NCI-H1694 treated with DMSO at 0.1 percent for 48 hours (cell line): ENCODE data around the gene SEC22A.
A peak's percentile ranks its signal among the peaks of the same experiment; 100 is the strongest.
"Not testable (repeated sequence)": the region's sequence is repeated elsewhere in the genome, so short reads cannot be mapped to it uniquely, and the experiment has no call there.

Experiments
- DNase-seq: peaks from one replicate; lab custom pipeline; 2025; lab: John Stamatoyannopoulos, UW

Gene SEC22A

GRCh38 chr3:123180791-123181190 is 21.0 kb upstream of the SEC22A start:
- DNase-seq = no peak

GRCh38 chr3:123186695-123187094 is 15.0 kb upstream of the SEC22A start:
- DNase-seq = no peak

GRCh38 chr3:123188058-123188457 is 13.7 kb upstream of the SEC22A start:
- no peak for DNase-seq

GRCh38 chr3:123193448-123194101 is 8.2 kb upstream of the SEC22A start:
- DNase-seq = no peak

DNA sequence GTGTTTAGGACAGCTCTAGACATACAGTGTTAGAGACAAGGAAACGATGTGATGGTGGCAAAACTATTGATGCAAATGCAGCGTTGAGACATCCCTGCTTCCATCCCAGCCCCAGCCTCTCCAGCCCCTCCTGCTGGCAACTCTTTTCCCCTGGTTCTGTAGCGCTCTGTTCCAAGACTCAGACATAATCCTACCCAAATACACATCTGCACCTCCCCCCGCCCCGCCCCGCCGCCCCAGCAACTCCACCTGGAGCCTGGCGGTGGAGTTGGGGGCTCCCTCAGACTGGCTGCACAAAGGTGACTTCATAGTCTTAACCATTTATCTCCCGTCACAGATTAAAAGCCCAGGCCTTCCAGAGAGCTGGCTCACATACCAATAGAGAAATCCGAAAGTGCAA is 7.2 kb upstream of the SEC22A start:
- no peak for DNase-seq

- DNase-seq = no peak
Measured at GRCh38 chr3:123198372-123198771, 3.4 kb upstream of the SEC22A start.

GRCh38 chr3:123201223-123201556 is 553 bp upstream of the SEC22A start:
- no peak for DNase-seq

GRCh38 chr3:123202451-123202850 is 708 bp downstream of the SEC22A start:
- DNase-seq = no peak

GRCh38 chr3:123218990-123219389 is 17.2 kb downstream of the SEC22A start:
- DNase-seq = no peak

GRCh38 chr3:123221369-123221768 is 19.6 kb downstream of the SEC22A start:
- DNase-seq = not testable (repeated sequence)

DNA sequence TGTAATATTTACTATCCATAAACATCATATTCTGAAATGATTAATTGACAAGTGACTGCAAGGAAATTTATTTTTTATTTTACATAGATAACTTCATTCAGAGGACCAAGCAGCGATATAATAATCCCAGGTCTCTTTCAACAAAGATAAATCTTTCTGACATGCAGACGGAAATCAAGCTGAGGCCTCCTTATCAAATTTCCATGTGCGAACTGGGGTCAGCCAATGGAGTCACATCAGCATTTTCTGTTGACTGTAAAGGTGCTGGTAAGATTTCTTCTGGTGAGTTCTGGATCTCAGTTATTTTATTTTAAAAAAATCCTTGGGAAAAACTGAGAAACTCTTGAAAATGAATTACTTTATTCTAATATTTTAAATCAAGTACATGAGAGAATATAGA is 23.3 kb downstream of the SEC22A start:
- no peak for DNase-seq

DNA sequence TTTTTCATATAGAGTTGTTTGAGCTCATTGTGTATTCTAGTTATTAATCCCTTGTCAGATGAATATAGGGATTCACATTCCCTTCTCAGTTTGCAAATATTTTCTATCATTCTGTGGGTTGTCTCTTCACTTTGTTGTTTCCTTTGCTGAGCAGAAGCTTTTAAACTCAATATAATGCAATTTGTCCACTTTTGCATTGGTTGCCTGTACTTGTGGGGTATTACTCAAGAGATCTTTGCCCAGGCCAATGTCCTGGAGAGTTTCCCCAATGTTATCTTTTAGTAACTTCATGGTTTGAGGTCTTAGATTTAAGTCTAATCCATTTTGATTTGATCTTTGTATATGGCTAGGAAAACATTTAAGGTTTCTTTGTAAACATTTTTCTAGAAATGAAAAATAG is 24.8 kb downstream of the SEC22A start:
- DNase-seq = no peak

- DNase-seq = no peak
Measured at GRCh38 chr3:123229145-123229544, 27.4 kb downstream of the SEC22A start.

- no peak for DNase-seq
Measured at GRCh38 chr3:123236902-123237301, 35.2 kb downstream of the SEC22A start.

- DNase-seq = not testable (repeated sequence)
Measured at GRCh38 chr3:123239186-123239585, 37.4 kb downstream of the SEC22A start.

DNA sequence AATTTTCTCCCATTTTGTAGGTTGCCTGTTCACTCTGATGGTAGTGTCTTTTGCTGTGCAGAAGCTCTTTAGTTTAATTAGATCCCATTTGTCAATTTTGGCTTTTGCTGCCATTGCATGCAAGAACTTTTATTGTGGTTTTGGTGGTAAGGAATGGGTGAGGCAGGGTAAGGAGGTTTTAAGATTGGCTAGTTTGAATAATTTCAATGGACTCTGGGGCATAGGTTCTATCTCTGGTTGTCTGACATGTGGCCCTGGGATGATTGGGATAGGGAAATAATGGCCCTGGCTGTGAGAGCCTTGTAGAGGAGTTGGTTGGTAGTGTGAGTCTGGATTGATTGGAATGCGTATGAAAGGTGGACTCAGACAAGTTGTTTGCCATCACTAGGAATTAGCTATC is 38.0 kb downstream of the SEC22A start:
- DNase-seq = no peak

DNA sequence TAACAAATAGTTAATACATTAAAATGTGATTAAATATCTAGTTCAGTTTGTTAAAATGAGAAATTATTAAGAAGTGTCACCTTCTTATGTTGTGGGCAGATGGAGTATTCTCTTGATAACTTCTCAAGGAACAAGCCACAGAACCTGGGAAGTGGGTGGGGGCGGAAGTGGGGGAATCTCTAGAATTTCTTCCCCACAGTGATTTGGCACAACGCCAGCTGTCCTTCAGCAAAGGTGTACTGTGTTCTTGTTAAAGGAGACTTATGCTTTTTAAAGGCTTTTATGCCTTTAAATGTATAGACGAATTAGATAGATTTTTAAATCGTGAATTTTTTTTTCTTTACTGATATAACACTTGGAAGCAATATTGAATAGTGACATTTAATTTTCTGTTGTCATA is 42.4 kb downstream of the SEC22A start:
- DNase-seq = no peak

DNA sequence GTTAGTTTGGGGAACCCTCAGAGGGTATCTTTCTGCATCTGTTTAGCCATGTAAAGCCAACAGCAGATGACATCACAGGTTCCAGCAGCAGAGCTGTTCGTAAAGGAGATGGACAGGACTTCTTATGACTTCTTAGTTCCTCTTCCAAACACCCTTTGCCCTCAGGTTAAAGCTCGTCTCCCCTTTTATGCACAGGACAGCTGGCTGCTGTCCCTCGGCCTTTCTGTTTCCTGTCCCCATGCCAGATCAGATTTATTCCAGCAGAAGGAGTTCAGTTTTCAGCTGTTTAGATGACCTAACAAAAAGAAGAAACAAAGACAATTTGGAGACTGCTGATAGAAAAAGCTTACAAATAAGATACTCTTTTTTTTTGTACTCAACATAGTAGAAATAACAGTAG is 45.1 kb downstream of the SEC22A start:
- no peak for DNase-seq

GRCh38 chr3:123256256-123256655 is 54.5 kb downstream of the SEC22A start:
- no peak for DNase-seq

DNA sequence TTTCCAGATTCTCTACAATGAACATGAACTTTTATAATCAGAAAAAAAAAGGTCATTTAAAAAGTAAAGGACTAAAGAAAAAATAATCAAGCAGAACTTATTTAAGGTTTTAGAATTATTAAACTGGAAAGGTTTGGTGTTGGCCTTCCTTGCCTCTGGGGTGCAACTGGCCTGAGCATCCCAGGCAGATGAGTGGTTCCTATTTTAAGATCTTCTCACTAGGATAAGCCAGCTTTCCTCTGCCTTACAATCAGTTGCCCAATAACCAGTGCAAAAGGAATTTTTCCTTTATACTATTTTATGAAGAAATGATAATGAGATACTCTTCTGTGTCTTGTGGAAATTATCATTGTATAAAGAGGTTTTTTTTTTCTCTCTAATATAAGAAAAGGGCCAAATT is 56.6 kb downstream of the SEC22A start:
- DNase-seq = no peak

DNA sequence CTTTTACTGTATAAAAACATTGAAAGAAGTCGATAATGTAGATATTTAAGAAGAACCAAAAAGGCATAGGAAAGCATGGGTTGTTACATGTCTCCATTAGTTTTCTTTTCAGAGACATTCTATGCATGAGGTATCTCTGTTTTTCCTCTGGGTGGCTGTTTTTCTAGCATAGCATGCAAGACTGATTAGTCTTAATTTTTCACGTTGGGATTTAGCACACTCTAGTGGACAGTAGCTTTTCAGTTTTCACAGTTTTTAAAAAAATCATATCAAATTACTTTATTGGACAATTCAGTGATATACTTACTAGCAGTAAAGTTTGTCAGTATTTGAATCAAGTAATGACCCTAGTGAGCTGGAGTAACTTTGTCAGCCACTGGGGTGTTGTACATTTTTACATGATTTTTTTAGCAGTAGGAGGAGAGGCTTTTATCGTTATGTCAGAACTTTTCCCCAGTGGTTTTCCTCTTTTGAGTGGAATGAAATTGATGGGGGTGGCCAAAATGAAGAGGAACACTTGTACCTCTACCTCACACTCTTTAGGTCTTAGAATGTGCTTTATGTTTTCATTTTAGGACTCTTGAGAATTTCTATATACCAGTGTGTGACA is 57.2 kb downstream of the SEC22A start:
- peak; percentile 86 for DNase-seq

DNA sequence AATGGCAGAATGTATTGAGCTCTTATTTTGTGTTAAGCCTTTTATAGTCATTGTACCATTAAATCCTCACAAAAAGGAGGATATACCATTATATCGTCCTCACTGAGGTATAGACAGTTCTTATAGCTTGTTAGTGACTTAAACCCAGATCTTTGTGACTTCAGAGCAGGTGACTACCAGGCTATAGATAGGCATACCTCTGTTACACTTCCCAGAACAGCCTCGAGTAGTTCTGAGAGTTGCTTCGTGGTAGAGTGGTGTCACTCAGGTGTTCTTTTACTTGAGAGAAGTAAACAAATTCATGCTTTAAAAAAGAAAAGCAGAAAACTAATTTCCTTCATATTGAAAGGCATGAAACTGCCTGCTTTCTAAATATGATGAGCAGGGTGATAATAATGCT is 59.9 kb downstream of the SEC22A start:
- DNase-seq = peak; percentile 4

- no peak for DNase-seq
Measured at GRCh38 chr3:123262226-123262625, 60.5 kb downstream of the SEC22A start.

DNA sequence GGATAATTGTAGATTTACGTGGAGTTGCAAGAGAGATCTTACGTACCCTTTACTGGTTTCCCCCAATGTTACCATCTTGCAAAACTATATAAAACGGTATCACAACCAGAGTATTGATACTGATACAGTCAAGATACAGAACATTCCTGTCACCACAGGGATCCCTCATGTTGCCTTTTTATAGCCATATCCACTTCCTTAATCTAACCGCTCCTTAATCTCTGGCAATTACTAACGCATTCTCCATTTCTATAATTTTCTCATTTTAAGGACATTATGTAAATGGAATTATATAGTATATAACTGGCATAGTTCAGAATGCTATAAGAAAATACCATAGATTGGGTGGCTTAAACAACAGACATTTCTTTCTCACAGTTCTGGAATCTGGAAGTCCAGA is 61.1 kb downstream of the SEC22A start:
- no peak for DNase-seq
